HK-2 (cell line): ENCODE measurements around the gene HOXA7.

Experiments used
- DNase-seq: peaks from one replicate; pipeline ENCODE4 v3.0.0-alpha.2; 2018; ENCODE audit not compliant: unreplicated experiment

The HOXA7 gene

GRCh38 chr7:27156508-27156898, at the start of gene HOXA7:
Gene HOXA7 (minus strand): TSS chr7:27156675. CDS start chr7:27156545, 130 bp downstream.
- DNase-seq, result peak; percentile 80

GRCh38 chr7:27205325-27206280, 49.1 kb upstream of the HOXA7 start:
- DNase-seq, result no peak

GRCh38 chr7:27204851-27205322, 48.4 kb upstream of the HOXA7 start:
- no peak for DNase-seq

GRCh38 chr7:27203964-27204594, 47.6 kb upstream of the HOXA7 start:
- no peak for DNase-seq

GRCh38 chr7:27203365-27203953, 47.0 kb upstream of the HOXA7 start:
- DNase-seq, result no peak

GRCh38 chr7:27202862-27203134, 46.3 kb upstream of the HOXA7 start:
- no peak for DNase-seq

- DNase-seq, result no peak
Observed at GRCh38 chr7:27202018-27202861, 45.8 kb upstream of the HOXA7 start.

GRCh38 chr7:27201580-27202017, 45.1 kb upstream of the HOXA7 start:
- DNase-seq, result no peak

GRCh38 chr7:27200761-27201579, 44.5 kb upstream of the HOXA7 start:
- no peak for DNase-seq

- DNase-seq, result no peak
Observed at GRCh38 chr7:27199849-27200760, 43.6 kb upstream of the HOXA7 start, which contains the start of gene HOXA13. Gene HOXA13 (minus strand): TSS chr7:27200091. CDS start chr7:27200077, 14 bp downstream.

- DNase-seq, result no peak
Observed at GRCh38 chr7:27198871-27199801, 42.7 kb upstream of the HOXA7 start.

- DNase-seq, result no peak
Observed at GRCh38 chr7:27198138-27198841, 41.8 kb upstream of the HOXA7 start.

GRCh38 chr7:27197137-27198042, 40.9 kb upstream of the HOXA7 start:
- DNase-seq, result no peak

- DNase-seq, result peak; percentile 66
Observed at GRCh38 chr7:27196287-27196767, 39.9 kb upstream of the HOXA7 start.

GRCh38 chr7:27194686-27195379, 38.4 kb upstream of the HOXA7 start:
- DNase-seq, result no peak

- no peak for DNase-seq
Observed at GRCh38 chr7:27194002-27194352, 37.5 kb upstream of the HOXA7 start.
